ENCODE results near the gene RXRA.

GRCh38 chr9:134291961-134292871 is 34.0 kb upstream of the RXRA start:
- TF ChIP-seq, protein P1, sequence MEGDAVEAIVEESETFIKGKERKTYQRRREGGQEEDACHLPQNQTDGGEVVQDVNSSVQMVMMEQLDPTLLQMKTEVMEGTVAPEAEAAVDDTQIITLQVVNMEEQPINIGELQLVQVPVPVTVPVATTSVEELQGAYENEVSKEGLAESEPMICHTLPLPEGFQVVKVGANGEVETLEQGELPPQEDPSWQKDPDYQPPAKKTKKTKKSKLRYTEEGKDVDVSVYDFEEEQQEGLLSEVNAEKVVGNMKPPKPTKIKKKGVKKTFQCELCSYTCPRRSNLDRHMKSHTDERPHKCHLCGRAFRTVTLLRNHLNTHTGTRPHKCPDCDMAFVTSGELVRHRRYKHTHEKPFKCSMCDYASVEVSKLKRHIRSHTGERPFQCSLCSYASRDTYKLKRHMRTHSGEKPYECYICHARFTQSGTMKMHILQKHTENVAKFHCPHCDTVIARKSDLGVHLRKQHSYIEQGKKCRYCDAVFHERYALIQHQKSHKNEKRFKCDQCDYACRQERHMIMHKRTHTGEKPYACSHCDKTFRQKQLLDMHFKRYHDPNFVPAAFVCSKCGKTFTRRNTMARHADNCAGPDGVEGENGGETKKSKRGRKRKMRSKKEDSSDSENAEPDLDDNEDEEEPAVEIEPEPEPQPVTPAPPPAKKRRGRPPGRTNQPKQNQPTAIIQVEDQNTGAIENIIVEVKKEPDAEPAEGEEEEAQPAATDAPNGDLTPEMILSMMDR (IDR thresholded peaks at IDR 0.05), result no peak
- no peak for TF ChIP-seq POLR2A (IDR thresholded peaks at IDR 0.05)

Data from adrenal gland (tissue), 5 donors.